PC-9 (cell line): ENCODE data around the gene TOMM20.

Experiments
- EZH2 ChIP-seq: fragments of 200-600 bp; sonication (generic); IDR thresholded peaks from 2 replicates; pipeline ENCODE4 v1.8.0; 2017; ENCODE audit warnings: antibody characterized with exemption, low read depth
- TF ChIP-seq, protein P1 (sequence below): fragments of 200-600 bp; sonication (generic); conservative IDR thresholded peaks from 2 replicates; pipeline ENCODE4 v1.6.1; 2017; ENCODE audit warnings: mixed run types, antibody characterized with exemption, mild to moderate bottlenecking, moderate library complexity

DNA sequence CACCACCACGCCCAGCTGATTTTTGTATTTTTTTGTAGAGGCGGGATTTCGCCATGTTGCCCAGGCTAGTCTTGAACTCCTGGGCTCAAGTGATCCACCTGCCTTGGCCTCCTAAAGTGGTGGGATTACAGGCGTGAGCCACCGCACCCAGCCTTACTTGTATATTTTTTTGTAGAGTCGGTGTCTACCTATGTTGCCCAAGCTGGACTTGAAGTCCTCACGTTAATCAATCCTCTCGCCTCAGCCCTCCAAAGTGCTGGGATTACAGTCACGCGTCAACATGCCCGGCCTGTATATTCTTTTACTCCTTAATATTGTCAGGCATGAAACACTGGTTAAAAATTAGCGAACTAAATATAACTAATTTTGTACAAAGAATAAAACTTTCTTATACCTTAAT is 5.5 kb upstream of the TOMM20 start:
- TF ChIP-seq, protein P1, sequence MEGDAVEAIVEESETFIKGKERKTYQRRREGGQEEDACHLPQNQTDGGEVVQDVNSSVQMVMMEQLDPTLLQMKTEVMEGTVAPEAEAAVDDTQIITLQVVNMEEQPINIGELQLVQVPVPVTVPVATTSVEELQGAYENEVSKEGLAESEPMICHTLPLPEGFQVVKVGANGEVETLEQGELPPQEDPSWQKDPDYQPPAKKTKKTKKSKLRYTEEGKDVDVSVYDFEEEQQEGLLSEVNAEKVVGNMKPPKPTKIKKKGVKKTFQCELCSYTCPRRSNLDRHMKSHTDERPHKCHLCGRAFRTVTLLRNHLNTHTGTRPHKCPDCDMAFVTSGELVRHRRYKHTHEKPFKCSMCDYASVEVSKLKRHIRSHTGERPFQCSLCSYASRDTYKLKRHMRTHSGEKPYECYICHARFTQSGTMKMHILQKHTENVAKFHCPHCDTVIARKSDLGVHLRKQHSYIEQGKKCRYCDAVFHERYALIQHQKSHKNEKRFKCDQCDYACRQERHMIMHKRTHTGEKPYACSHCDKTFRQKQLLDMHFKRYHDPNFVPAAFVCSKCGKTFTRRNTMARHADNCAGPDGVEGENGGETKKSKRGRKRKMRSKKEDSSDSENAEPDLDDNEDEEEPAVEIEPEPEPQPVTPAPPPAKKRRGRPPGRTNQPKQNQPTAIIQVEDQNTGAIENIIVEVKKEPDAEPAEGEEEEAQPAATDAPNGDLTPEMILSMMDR, result no peak
- no peak for TF ChIP-seq EZH2
